T-helper 1 cell (primary cell): Measurements from ENCODE around the gene RBM12.

Experiments
- DNase-seq, 5 donors: peaks; one replicate each; pipeline ENCODE4 v3.0.0-alpha.2; 2012 to 2020

The RBM12 gene

GRCh38 chr20:35653430-35653734 lies 11.3 kb downstream of the RBM12 start:
- no peak for DNase-seq

DNA sequence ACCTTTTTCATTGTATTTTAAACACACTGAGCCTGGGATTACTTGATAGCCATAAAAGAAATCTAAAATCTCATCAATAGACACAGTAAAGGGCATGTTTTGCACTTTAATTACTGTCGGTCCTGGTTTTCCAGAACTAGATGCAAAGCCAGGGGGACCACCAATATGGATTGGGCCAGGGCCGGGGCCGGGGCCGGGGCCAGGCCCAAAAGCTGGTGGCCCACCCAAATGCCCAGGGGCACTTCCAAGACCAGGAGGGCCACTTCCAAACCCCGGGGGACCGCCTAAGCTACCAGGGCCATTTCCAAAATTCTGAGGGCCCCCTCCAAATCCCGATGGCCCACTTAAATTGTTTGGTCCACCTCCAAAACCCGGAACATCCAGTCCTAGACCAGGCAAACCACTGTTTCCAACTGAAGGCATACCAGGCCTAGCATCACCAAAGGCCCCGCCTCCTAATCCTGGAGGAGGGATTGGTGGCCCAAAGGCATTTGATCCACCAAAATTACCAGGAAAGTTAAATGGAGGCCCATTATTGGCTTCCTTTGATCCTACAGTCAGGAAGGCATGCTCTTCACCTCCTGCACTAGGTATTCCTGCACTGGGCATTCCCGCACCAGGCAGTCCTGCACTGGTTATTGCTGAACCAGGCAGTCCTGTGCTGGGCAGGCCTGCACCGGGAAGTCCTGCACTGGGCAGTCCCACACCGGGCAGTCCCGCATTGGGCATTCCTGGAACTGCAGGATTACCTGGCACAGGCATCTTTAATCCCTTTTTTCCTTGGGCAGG lies 11.9 kb downstream of the RBM12 start:
- no peak for DNase-seq

DNA sequence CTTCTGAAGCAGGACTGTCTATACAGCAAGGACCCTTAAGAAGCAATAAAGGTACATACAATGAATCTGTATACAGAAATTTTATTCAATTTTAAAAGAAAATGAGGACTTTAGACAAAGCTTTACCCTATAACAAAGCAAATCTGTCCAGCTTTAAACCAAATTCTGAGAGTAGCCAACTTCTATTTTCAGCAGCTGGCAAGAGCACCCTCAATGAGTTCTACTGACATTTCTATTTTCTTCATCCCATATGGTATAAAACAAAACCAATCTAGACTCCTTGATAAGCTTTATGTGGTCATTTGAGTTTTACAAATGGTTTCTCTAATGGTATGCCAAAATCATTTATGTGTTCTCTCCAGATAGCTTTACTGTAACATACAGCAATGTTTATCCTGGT lies 12.7 kb downstream of the RBM12 start:
- DNase-seq: no peak

- DNase-seq: no peak
These were observed 14.1 kb downstream of the RBM12 start for GRCh38 chr20:35650632-35651031.

- no peak for DNase-seq
These were observed 15.9 kb downstream of the RBM12 start for GRCh38 chr20:35648836-35649235.

DNA sequence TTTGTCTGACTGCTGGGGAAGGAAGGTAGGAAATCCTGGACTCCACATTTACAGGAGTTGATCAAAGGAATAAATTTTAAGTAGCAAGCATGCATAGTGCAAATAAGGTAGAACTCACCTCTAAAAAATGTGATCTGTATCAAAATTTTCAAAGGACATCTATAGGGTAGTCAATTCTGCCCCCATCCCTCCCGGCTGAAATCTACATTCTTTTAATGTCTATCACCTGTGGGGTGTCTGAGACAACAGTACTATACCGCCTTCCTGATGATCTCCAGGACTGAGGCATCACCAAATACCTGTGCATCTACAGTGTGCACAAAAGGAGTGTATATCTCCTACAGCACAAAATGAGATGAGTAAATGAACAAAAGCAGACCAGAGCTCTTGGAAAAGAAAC lies 19.9 kb downstream of the RBM12 start:
- DNase-seq: no peak

- no peak for DNase-seq
These were observed 21.7 kb downstream of the RBM12 start for GRCh38 chr20:35643045-35643444.

DNA sequence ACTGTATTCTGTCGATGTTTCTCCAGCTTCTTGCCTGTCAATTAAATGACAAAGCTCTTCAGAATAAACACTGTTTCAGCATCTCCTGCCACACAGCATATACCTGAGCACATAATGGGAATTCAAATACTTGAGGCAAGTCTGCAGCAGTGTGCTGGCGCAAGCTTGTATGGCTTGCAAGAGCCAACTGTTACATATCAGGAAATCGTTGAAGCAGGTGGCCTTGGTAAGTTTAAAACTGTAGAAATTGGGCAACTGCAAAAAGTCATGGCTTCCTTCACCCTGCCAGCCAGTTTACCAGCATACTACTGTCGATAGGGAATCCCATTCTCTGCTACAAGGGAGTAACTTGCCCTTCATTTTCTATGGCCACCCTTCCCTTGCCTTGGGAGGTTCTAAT lies 23.0 kb downstream of the RBM12 start:
- no peak for DNase-seq

- DNase-seq: no peak
These were observed 24.0 kb downstream of the RBM12 start for GRCh38 chr20:35640724-35641123.

DNA sequence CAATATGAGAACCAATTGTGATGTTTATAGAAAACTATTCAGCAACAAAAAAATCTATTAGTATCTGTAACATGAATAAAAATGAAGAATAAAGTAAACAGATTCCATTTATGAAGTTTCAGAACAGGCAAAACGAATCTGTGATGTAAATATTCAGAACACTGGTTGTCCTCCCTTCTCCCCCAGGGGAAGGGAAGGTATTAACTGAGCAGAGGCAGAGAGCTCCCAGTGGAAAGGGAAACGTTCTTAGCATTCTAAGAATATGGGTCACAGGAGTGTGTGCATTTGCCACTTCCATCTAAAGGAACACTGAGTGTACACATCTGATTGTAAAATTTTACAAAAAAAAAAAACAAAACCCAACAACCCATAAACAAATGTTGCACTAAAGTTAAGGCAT lies 25.9 kb downstream of the RBM12 start:
- no peak for DNase-seq

DNA sequence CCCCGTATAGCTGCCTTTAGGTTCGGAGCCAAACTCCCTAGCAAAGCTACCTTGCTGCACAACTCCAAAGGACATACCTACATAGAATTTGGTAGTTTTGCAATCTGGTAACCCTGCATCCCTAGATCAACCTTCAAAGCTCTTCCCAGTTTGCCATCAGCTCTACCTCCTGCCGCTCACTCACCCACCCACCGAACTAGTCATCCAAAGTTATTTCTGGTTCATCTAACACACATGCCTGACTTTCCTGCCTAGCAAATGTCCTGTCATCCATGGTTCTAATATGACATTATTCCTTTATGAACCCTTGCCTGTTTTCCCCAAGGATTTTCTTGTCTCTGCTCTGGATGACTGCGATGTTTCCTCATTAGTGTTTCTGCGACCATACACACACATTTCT lies 27.4 kb downstream of the RBM12 start:
- no peak for DNase-seq

- no peak for DNase-seq
These were observed 28.6 kb downstream of the RBM12 start for GRCh38 chr20:35636095-35636494.

- no peak for DNase-seq
These were observed 29.0 kb downstream of the RBM12 start for GRCh38 chr20:35635652-35636051.

DNA sequence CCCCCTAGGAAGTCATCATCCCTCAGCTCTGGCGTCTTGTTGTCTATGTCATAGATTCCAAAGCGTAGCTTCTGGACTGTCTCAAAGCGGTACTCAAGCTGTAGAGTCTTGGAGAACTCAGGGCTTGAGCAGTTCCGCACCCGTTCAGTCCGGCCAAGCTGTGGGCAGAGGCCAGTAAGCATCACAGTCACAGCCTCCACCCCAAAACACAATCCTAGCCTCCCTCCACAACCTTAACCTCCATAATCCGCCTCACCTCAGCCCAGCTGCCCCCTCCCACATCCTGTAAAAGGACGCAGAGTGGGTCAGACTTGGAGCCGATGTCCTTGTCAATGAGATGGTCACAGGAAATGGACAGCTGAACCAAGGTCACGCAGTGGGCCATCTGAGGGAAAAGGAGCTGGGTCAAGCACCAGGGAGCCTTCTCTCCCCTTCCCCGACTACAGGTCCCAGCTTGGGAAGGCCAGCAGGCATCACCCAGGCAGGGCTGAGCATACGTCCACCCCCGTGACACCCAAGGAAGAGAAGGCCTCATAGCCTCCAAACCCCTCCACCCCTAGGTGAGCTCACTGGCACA lies 32.1 kb downstream of the RBM12 start:
- DNase-seq: no peak

GRCh38 chr20:35630636-35631035 lies 34.1 kb downstream of the RBM12 start:
- DNase-seq: no peak

DNA sequence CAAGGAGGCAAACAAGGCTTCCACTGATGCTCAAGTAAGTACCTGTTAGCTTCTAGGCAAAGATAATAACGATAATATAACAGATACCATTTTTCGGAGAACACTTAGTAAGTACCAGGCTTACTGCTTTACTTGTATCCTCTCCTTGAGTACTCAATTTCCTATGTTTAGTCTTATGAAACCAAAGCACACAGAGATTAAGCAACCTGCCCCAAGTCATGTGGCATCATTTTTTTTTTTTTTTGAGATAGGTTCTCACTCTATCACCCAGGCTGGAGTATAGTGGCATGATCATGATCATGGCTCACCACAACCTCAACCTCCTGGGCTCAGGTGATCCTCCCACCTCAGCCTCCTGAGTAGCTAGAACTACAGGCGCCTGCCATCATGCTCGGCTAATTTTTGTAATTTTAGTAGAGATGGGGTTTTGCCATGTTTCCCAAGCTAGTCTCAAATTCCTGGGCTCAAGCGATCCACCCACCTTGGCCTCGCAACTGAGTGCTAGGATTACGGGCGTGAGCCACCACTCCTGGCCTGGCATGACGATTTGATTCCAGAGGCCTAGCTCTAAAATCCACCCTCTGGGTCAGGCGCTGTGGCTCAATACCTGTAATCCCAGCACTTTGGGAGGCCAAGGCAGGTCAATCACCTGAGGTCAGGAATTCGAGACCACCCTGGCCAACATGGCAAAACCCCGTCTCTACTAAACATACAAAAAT lies 35.1 kb downstream of the RBM12 start:
- no peak for DNase-seq

DNA sequence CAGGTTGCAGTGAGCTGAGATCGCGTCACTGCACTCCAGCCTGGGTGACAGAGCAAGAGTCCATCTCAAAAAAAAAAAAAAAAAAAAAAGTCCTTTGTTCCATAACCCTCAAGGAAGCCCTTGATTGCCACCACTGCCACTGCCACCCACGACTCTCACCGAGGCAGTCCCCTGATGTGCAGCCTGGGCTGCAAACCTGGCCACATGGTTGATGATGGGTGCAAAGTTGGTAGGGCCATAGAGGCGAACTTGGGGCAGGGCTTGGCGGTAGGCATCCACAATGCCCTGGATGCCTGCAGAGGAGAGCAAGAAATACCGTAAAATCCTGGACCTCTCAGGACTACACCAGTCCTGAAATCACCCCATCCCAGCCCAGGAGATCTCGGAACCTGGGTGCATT lies 37.6 kb downstream of the RBM12 start:
- no peak for DNase-seq

DNA sequence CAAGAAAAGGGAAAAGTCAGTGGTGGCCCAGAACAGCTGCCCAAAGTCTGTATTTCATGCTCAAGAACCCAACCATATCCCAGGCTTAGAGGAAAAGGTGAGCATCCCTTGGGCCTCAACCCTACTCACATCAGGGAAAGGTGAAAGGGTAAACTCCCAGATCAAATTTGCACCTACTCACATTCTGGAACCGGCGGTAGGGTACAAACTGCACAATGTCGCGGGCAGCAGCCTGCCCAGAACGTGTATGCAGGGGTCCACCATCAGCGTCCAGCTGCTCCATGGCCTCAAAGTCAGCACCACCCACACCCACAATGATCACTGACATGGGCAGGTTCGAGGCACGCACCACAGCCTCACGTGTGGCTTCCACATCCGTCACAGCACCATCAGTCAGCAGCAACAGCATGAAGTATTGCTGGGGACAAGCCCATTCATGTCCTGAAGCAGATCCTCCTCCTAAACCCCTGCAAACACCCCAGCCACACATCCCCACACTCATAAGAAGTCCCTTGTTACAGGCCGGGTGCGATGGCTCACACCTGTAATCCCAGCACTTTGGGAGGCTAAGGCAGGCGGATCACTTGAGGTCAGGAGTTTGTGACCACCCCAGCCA lies 38.2 kb downstream of the RBM12 start:
- DNase-seq: no peak

DNA sequence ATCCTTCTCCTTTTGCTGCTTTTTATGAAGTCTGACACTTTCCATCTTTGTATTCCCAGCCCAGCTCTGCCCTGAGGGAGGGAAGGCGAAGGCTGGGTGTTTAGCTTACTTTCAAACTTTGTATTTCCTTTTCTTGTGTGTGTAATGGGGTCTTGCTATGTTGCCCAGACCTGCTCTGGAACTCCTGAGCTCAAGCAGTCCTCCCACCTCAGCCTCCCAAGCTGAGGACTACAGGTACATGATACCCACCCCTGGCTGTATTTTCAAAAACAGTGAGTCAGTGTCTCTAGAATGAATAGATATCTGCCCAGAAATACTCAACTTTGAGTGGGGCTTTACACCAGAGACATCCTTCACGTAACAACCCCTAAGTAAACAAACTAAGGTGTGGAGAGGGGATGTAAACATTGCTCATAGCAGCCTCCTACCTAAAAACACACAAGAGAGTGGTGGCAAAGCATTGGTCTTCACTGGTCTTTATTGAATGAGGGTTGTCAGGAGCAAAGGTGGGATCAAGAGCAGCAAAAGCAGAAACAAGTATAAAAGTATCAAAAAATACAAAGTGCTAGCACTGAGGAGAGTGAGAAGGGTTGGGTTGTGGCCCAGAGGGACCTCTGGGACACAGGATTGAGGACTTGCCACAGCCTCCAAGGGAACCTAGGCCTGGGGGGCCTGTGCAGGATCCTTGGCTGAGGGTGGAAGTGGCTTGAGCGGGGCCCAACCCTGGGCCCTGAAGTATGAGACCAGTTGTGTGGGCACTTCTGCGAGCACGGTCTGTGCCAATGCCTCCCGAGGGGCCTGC lies 38.9 kb downstream of the RBM12 start:
- no peak for DNase-seq

GRCh38 chr20:35621560-35621946 lies 43.1 kb downstream of the RBM12 start:
- no peak for DNase-seq

DNA sequence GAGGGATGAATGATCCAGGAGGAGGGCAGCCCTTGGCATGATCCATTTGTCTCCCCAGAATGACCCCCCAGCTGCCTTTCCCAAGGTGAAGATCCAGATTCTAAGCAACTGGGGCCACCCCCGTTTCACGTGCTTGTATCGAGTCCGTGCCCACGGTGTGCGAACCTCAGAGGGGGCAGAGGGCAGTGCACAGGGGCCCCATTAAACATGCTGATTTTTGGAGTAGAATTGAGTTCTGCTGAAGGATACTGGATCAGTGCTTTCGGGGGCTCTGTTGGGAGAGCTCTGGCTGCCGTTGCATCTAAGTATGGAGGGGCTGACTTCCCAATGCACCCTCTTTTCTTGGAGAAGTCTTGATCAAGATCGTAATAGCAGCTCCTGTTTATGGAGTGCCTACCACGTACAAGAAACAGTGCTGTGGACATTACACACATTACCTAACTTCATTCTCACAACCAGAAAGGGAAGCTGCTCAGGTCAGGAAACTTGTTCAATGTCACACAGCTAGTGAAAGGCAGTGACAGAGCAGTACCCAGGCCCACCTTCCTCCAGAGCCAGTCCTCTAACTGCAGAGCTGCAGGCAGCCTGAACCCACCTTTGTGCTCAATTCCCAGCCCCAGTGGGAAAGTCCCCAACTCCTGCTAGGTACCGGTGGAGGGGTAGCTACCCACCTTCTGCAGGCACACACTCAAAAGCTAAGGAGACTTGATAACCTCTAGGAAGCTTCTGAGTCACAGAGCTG lies 43.7 kb downstream of the RBM12 start:
- DNase-seq: no peak
